OCI-LY3 (cell line): ENCODE measurements around the gene RAD18.

Source experiments
- CTCF ChIP-seq: fragments of 200-600, 300-600 bp; sonication (generic); IDR thresholded peaks from 2 replicates; pipeline ENCODE4 v1.5.1; 2014; ENCODE audit warnings: antibody characterized with exemption, low read length, low read depth
- EZH2phosphoT487 ChIP-seq: fragments of 200-600 bp; shearing (Covaris generic); IDR thresholded peaks from 2 replicates; pipeline ENCODE4 v1.6.1; 2018; ENCODE audit warnings: antibody characterized with exemption, mixed run types, low read depth

DNA sequence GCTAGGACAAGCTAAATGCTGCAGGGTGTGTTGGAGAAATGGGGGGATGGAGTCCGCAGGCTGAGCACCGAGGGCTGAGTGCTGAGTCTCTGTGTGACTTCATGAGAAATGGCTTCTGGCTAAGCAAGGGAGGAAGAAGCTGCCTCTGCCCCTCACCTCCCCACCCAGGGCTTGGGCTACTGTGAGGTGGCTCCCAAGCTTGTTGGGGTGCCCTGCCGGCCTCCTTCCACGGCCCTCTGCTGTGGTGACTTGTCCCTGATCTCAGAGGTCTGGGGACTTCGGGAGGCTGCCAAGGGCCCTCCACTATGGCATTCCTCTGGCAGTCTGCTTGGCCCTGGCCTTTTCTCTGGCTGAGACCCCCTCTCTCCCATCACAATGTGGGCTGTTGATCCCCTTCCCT lies 30.1 kb upstream of the RAD18 start:
- TF ChIP-seq CTCF (no peak), EZH2phosphoT487 (no peak)
